K562 (cell line): ENCODE results near the gene STUB1. TPM values are rescaled to one million over a fixed set of nuclear protein-coding genes. Genes with fewer than 3 reads are reported as not detected.
A peak's percentile ranks its signal among the peaks of the same experiment; 100 is the strongest.

Source experiments
- FOXJ3 ChIP-seq: sonication (generic); formaldehyde crosslinking; IDR thresholded peaks from 2 replicates; pipeline ENCODE4 v1.4.0; 2020; ENCODE audit warnings: mild to moderate bottlenecking, missing genetic modification reagents
- HDAC8 ChIP-seq: fragments of 450-650 bp; IDR thresholded peaks from 2 replicates; pipeline ENCODE4 v1.6.1; 2016; ENCODE audit warnings: mild to moderate bottlenecking, missing genetic modification characterization, moderate library complexity, missing compliant biosample characterization
- HNRNPL ChIP-seq: fragments of 200-400 bp; formaldehyde crosslinking; IDR thresholded peaks from 2 replicates; pipeline ENCODE4 v1.6.1; 2017; ENCODE audit warnings: low read depth, mild to moderate bottlenecking, low read length
- MTA1 ChIP-seq: fragments of 450-650 bp; IDR thresholded peaks from 2 replicates; pipeline ENCODE4 v1.6.1; 2017; ENCODE audit warnings: borderline replicate concordance
- NR3C1 ChIP-seq: sonication (generic); formaldehyde crosslinking; IDR thresholded peaks from 2 replicates; pipeline ENCODE4 v1.8.1; 2022; ENCODE audit warnings: missing genetic modification reagents
- RCOR1 ChIP-seq, 2 experiments: IDR thresholded peaks; 2 replicates each; pipeline ENCODE4 v1.6.1; 2012; ENCODE audit warnings: low read depth in 2 of 2, low read length in 2 of 2, borderline replicate concordance in 1 of 2, improper control_type of control experiment in 1 of 2
- RHOXF2B ChIP-seq: fragments of 250-450 bp; sonication (Bioruptor Pico); conservative IDR thresholded peaks from 2 replicates; pipeline ENCODE4 v1.5.1; 2021
- WHSC1 ChIP-seq: IDR thresholded peaks from one replicate; pipeline ENCODE4 v1.6.1; 2012; ENCODE audit warnings: low read length, control low read depth, inconsistent platforms
- polyA plus RNA-seq, 8 experiments: library from polyadenylated mRNA; depleted of rRNA in 4 of 8; stranded (reverse) in 5 of 8; unstranded in 3 of 8; fragments of >200 nt; fragmentation: Nextera tagmentation in 2 of 8; fragmentation: Illumina TruSeq in 1 of 8; extraction: Ambion mirVana in 2 of 8; extraction: Trizol in 1 of 8; gene quantifications; 2 replicates each; pipeline versions ENCODE4 v1.2.1 to v1.2.3, GENCODE V29; 2011 to 2014; ENCODE audit warnings: inconsistent platforms in 1 of 8, missing spikeins in 1 of 8
- total RNA-seq, 7 experiments: library from RNA; depleted of rRNA in 6 of 7; stranded (reverse); fragments of >200 nt in 6 of 7; fragmentation: Illumina TruSeq in 2 of 7; extraction: Trizol in 2 of 7; gene quantifications; 2 replicates each; pipeline versions ENCODE4 v1.2.1 to v1.2.3, GENCODE V29; 2011 to 2021; ENCODE audit warnings: low replicate concordance in 1 of 7
- TF ChIP-seq, protein P1 (sequence below): sonication (generic); formaldehyde crosslinking; IDR thresholded peaks from 2 replicates; pipeline ENCODE4 v1.8.0; 2022; ENCODE audit warnings: mild to moderate bottlenecking, missing genetic modification reagents
- TF ChIP-seq, protein P2 (sequence below), 2 experiments: fragments of 450-650 bp in 1 of 2; IDR thresholded peaks; 2 replicates each; pipeline ENCODE4 v1.6.1; 2011 to 2017; ENCODE audit warnings: low read depth in 2 of 2, antibody characterized with exemption in 1 of 2, borderline replicate concordance in 1 of 2, low read length in 1 of 2, mild to moderate bottlenecking in 1 of 2, mixed read lengths in 1 of 2; ENCODE audit not compliant: control insufficient read depth in 1 of 2
- TF ChIP-seq, protein P3 (sequence below): fragments of 450-650 bp; IDR thresholded peaks from 2 replicates; pipeline ENCODE4 v1.6.1; 2016; ENCODE audit warnings: missing biosample characterization, missing genetic modification characterization
- TF ChIP-seq, protein P4 (sequence below): fragments of 250-450 bp; sonication (Bioruptor Pico); IDR thresholded peaks from 2 replicates; pipeline ENCODE4 v1.5.0; 2022; ENCODE audit warnings: mild to moderate bottlenecking

Gene STUB1
- total and polyA plus RNA-seq, 9 of the 15 experiments (the other 6 are each of a cell fraction or from before 2014, with no cell fraction given) = 10.6 to 251 (median 152) TPM

DNA sequence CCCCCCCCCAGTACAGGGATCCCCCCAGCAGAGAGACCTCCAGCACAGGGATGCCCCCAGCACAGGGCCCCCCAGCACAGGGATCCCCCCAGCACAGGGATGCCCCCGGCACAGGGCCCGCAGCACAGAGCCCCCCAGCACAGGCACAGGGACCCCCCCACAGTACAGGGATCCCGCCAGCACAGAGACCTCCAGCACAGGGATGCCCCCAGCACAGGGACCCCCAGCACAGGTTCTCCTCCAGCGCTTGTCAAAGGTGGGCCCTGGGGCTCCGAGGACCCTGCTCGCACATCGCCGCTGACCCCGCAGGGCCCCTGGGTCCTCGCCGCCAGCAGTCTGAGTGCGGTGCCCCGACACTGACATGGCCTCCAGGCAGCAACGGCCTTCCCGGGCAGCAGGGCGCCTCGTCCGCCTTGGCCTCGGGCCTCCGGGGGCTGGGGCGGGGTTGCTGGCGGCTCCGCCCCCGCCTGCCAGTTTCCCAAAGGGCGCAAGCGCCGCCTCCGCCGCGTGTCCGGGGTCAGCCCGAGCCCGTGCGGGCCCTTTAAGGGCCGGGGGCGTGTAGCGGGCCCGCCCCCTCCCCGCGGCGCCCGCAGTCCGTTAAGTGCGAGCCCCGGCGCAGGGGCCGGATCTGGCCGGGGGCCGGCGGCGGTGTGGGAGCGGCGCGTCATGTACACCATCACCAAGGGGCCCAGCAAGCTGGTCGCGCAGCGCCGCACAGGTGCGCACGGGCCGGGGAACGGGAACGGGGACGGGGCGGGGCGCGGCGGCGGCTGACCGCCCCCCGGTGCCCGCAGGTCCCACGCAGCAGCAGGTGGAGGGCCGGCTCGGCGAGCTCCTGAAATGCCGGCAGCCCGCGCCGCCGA, 38.7 kb upstream of the STUB1 start, which contains the start of gene MCRIP2 (continued):
- TF ChIP-seq, protein P1, sequence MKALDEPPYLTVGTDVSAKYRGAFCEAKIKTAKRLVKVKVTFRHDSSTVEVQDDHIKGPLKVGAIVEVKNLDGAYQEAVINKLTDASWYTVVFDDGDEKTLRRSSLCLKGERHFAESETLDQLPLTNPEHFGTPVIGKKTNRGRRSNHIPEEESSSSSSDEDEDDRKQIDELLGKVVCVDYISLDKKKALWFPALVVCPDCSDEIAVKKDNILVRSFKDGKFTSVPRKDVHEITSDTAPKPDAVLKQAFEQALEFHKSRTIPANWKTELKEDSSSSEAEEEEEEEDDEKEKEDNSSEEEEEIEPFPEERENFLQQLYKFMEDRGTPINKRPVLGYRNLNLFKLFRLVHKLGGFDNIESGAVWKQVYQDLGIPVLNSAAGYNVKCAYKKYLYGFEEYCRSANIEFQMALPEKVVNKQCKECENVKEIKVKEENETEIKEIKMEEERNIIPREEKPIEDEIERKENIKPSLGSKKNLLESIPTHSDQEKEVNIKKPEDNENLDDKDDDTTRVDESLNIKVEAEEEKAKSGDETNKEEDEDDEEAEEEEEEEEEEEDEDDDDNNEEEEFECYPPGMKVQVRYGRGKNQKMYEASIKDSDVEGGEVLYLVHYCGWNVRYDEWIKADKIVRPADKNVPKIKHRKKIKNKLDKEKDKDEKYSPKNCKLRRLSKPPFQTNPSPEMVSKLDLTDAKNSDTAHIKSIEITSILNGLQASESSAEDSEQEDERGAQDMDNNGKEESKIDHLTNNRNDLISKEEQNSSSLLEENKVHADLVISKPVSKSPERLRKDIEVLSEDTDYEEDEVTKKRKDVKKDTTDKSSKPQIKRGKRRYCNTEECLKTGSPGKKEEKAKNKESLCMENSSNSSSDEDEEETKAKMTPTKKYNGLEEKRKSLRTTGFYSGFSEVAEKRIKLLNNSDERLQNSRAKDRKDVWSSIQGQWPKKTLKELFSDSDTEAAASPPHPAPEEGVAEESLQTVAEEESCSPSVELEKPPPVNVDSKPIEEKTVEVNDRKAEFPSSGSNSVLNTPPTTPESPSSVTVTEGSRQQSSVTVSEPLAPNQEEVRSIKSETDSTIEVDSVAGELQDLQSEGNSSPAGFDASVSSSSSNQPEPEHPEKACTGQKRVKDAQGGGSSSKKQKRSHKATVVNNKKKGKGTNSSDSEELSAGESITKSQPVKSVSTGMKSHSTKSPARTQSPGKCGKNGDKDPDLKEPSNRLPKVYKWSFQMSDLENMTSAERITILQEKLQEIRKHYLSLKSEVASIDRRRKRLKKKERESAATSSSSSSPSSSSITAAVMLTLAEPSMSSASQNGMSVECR (CRISPR knock-in tag) = peak; percentile 85
- TF ChIP-seq FOXJ3 (CRISPR knock-in tag) (no peak), NR3C1 (0 out of 2 replicates have a peak, but pooled peaks have one; percentile 15), HDAC8 (tag) (no peak), MTA1 (no peak), WHSC1 (no peak), RCOR1 (IDR thresholded peaks at IDR 0.05; ENCODE audit: borderline replicate concordance in 1 of 2, low read depth in 2 of 2, low read length in 2 of 2) (peak in 1 of 2 experiments; percentile 35; a peak in 1 of 4 replicates), HNRNPL (peak; percentile 93), RHOXF2B (CRISPR knock-in tag) (no peak)
- TF ChIP-seq, protein P2, sequence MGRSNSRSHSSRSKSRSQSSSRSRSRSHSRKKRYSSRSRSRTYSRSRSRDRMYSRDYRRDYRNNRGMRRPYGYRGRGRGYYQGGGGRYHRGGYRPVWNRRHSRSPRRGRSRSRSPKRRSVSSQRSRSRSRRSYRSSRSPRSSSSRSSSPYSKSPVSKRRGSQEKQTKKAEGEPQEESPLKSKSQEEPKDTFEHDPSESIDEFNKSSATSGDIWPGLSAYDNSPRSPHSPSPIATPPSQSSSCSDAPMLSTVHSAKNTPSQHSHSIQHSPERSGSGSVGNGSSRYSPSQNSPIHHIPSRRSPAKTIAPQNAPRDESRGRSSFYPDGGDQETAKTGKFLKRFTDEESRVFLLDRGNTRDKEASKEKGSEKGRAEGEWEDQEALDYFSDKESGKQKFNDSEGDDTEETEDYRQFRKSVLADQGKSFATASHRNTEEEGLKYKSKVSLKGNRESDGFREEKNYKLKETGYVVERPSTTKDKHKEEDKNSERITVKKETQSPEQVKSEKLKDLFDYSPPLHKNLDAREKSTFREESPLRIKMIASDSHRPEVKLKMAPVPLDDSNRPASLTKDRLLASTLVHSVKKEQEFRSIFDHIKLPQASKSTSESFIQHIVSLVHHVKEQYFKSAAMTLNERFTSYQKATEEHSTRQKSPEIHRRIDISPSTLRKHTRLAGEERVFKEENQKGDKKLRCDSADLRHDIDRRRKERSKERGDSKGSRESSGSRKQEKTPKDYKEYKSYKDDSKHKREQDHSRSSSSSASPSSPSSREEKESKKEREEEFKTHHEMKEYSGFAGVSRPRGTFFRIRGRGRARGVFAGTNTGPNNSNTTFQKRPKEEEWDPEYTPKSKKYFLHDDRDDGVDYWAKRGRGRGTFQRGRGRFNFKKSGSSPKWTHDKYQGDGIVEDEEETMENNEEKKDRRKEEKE (IDR thresholded peaks at IDR 0.05; ENCODE audit: borderline replicate concordance in 1 of 2, control insufficient read depth in 1 of 2, low read depth in 2 of 2, low read length in 1 of 2) = no peak
- TF ChIP-seq, protein P3, sequence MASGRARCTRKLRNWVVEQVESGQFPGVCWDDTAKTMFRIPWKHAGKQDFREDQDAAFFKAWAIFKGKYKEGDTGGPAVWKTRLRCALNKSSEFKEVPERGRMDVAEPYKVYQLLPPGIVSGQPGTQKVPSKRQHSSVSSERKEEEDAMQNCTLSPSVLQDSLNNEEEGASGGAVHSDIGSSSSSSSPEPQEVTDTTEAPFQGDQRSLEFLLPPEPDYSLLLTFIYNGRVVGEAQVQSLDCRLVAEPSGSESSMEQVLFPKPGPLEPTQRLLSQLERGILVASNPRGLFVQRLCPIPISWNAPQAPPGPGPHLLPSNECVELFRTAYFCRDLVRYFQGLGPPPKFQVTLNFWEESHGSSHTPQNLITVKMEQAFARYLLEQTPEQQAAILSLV (tag) = no peak
- TF ChIP-seq, protein P4, sequence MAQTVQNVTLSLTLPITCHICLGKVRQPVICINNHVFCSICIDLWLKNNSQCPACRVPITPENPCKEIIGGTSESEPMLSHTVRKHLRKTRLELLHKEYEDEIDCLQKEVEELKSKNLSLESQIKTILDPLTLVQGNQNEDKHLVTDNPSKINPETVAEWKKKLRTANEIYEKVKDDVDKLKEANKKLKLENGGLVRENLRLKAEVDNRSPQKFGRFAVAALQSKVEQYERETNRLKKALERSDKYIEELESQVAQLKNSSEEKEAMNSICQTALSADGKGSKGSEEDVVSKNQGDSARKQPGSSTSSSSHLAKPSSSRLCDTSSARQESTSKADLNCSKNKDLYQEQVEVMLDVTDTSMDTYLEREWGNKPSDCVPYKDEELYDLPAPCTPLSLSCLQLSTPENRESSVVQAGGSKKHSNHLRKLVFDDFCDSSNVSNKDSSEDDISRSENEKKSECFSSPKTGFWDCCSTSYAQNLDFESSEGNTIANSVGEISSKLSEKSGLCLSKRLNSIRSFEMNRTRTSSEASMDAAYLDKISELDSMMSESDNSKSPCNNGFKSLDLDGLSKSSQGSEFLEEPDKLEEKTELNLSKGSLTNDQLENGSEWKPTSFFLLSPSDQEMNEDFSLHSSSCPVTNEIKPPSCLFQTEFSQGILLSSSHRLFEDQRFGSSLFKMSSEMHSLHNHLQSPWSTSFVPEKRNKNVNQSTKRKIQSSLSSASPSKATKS (CRISPR knock-in tag) = no peak
